ENCODE results near the gene SSH3. TPM values are rescaled to one million over a fixed set of nuclear protein-coding genes. Genes with fewer than 3 reads are reported as not detected.
A peak's percentile ranks its signal among the peaks of the same experiment; 100 is the strongest.

Gene SSH3
- total and polyA plus RNA-seq, 2 of the 8 experiments (the other 6 are each of a cell fraction or from before 2014, with no cell fraction given): 16.9 to 19.8 TPM

- Histone ChIP-seq H2BK12ac (ENCODE audit: low read depth, low read length) (peak overlapping the region; percentile 39; the same call in 1 of the 2 replicates), H3K4me2 (ENCODE audit: insufficient read depth in 1 of 2, low read depth in 2 of 2, low read length in 2 of 2) (peak overlapping the region in 1 of 2 experiments; percentile 15; a peak in 1 of 4 replicates), H3K18ac (ENCODE audit: extremely low read depth, low read length) (no peak overlapping the region), H3K27ac (ENCODE audit: low read depth, low read length) (no peak overlapping the region), H3K23me2 (ENCODE audit: low read depth, low read length) (peaks cover 4% of the 10 kb centered on the region), H3K4me1 (replicated peaks in 1 of 4; ENCODE audit: control insufficient read depth in 3 of 4, insufficient read depth in 4 of 4, low read length in 3 of 4) (peaks cover 8 to 41% (median 30%) of the 10 kb centered on the region in 4 experiments), H2BK5ac (ENCODE audit: low read depth, low read length) (peak overlapping the region; percentile 60; the same call in 1 of the 2 replicates), H3K79me1 (ENCODE audit: low read depth, low read length) (peaks cover 28% of the 10 kb centered on the region), H3K9me3 (ENCODE audit: insufficient read depth in 2 of 2, low read depth in 1 of 2, low read length in 1 of 2) (no peaks in the 10 kb centered on the region), H3K23ac (ENCODE audit: insufficient read length) (no peak overlapping the region), H3K79me2 (ENCODE audit: control insufficient read depth in 1 of 2, insufficient read depth in 2 of 2, low read length in 2 of 2) (peaks cover 0 to 80% of the 10 kb centered on the region in 2 experiments; a peak in 3 of 4 replicates), H3K36me3 (ENCODE audit: control insufficient read depth in 2 of 4, insufficient read depth in 4 of 4, low read length in 3 of 4) (peaks cover 0 to 3% (median 0%) of the 10 kb centered on the region in 4 experiments; a peak in 2 of 8 replicates), H2BK20ac (ENCODE audit: low read length) (no peak overlapping the region), H2AFZ (ENCODE audit: low read length) (no peak overlapping the region), H4K20me1 (replicated peaks in 1 of 2; ENCODE audit: control insufficient read depth in 1 of 2, insufficient read depth in 2 of 2, low read length in 2 of 2) (peaks cover 15 to 37% of the 10 kb centered on the region in 2 experiments), H2BK120ac (replicated peaks; ENCODE audit: low read depth, low read length) (no peak overlapping the region), H3K14ac (ENCODE audit: insufficient read length) (no peak overlapping the region), H3K4ac (replicated peaks; ENCODE audit: insufficient read length, low read depth, low read length) (no peak overlapping the region), H3K56ac (replicated peaks; ENCODE audit: insufficient read length, low read depth, low read length) (no peak overlapping the region), H3K9ac (replicated peaks in 1 of 4; ENCODE audit: extremely low read depth in 1 of 4, low read depth in 3 of 4, low read length in 3 of 4) (no peak overlapping the region), H4K91ac (replicated peaks; ENCODE audit: insufficient read length, low read length) (no peak overlapping the region), H3K27me3 (replicated peaks in 1 of 4; ENCODE audit: control insufficient read depth in 3 of 4, extremely low read depth in 1 of 4, insufficient read depth in 3 of 4, low read length in 3 of 4) (no peaks in the 10 kb centered on the region), H4K8ac (ENCODE audit: extremely low read depth, insufficient read depth, low read length) (no peak overlapping the region), H3K4me3 (ENCODE audit: extremely low read depth in 1 of 4, insufficient read depth in 2 of 4, low read depth in 3 of 4, low read length in 4 of 4) (no peak overlapping the region), H2BK15ac (ENCODE audit: low read length) (peak overlapping the region; percentile 46; the same call in 1 of the 2 replicates), H2AK5ac (ENCODE audit: low read depth, low read length) (no peak overlapping the region), H4K5ac (ENCODE audit: insufficient read length, low read depth, low read length) (no peak overlapping the region)
- DNase-seq (ENCODE audit: low read depth in 1 of 2, low spot score in 2 of 2): no peak
- POLR2A ChIA-PET (ENCODE audit: partially characterized antibody): interaction anchor here (1.0 to 4.2 kb wide), 4 partner anchors 17 to 177 kb away, joined by 3 to 20 read pairs (median 11); partner anchors contain the start of genes ANKRD13D and SSH3
- CTCF ChIA-PET (ENCODE audit: partially characterized antibody): interaction anchor here (0.8 to 13.0 kb wide), 12 partner anchors 9 to 218 kb away, joined by 3 to 186 read pairs (median 4); partner anchors contain the start of gene ANKRD13D
- no peak for FAIRE-seq
- TF ChIP-seq CTBP2 (IDR thresholded peaks at IDR 0.05; ENCODE audit: borderline replicate concordance, insufficient read depth, insufficient read length, low read length) (no peak), TAF7 (optimal IDR thresholded peaks at IDR 0.05; ENCODE audit: borderline replicate concordance, low read depth, low read length) (no peak), EP300 (IDR thresholded peaks at IDR 0.05; ENCODE audit: borderline replicate concordance in 1 of 2, low read depth in 2 of 2, low read length in 2 of 2) (no peak), MAFK (IDR thresholded peaks at IDR 0.05; ENCODE audit: low read depth, low read length) (no peak), SIN3A (conservative IDR thresholded peaks at IDR 0.05 in 1 of 2, IDR thresholded peaks at IDR 0.05 in 1 of 2; ENCODE audit: low read depth in 1 of 2, low read length in 2 of 2) (no peak), POLR2AphosphoS5 (IDR thresholded peaks at IDR 0.05; ENCODE audit: low read depth, low read length) (no peak), RXRA (IDR thresholded peaks at IDR 0.05; ENCODE audit: insufficient read depth, low read depth, low read length) (no peak), MAX (IDR thresholded peaks at IDR 0.05) (no peak), RAD21 (IDR thresholded peaks at IDR 0.05 in 1 of 2, conservative IDR thresholded peaks at IDR 0.05 in 1 of 2; ENCODE audit: low read depth in 2 of 2, low read length in 2 of 2) (no peak)
- 91% methylated on average over 17 of the region's 19 CpGs; no CpG with 5 or more reads in 1 of the 2 experiments for WGBS, 2 experiments (ENCODE audit: extremely low coverage in 1 of 2, insufficient coverage in 1 of 2, insufficient read length in 1 of 2, insufficient replicate concordance in 2 of 2, low coverage in 1 of 2, low lambda C conversion rate in 2 of 2, missing lambda C conversion rate in 1 of 2)
Observed at GRCh38 chr11:67271541-67272284, 31.6 kb upstream of the SSH3 start.
